IPS-15b (cell line): ENCODE data around the gene LRIG3.
A peak's percentile ranks its signal among the peaks of the same experiment; 100 is the strongest.

Source experiments
- H3K27me3 ChIP-seq: one replicate; pipeline ENCODE4 v1.6.1; 2013; ENCODE audit warnings: low read length; ENCODE audit not compliant: control insufficient read depth, insufficient read depth
- H3K36me3 ChIP-seq: one replicate; pipeline ENCODE4 v1.6.1; 2013; ENCODE audit warnings: low read length; ENCODE audit not compliant: control insufficient read depth, insufficient read depth
- H3K4me1 ChIP-seq: one replicate; pipeline ENCODE4 v1.6.1; 2013; ENCODE audit warnings: mild to moderate bottlenecking, low read length; ENCODE audit not compliant: control insufficient read depth, insufficient read depth
- H3K4me3 ChIP-seq: one replicate; pipeline ENCODE4 v1.5.1; 2013; ENCODE audit warnings: low read depth, low read length
- H3K9ac ChIP-seq: one replicate; pipeline ENCODE4 v1.6.1; 2013; ENCODE audit warnings: low read depth, mild to moderate bottlenecking, low read length
- H3K9me3 ChIP-seq: one replicate; pipeline ENCODE4 v1.6.1; 2013; ENCODE audit warnings: mild to moderate bottlenecking, low read length; ENCODE audit not compliant: control insufficient read depth, insufficient read depth

The LRIG3 gene, protein sequence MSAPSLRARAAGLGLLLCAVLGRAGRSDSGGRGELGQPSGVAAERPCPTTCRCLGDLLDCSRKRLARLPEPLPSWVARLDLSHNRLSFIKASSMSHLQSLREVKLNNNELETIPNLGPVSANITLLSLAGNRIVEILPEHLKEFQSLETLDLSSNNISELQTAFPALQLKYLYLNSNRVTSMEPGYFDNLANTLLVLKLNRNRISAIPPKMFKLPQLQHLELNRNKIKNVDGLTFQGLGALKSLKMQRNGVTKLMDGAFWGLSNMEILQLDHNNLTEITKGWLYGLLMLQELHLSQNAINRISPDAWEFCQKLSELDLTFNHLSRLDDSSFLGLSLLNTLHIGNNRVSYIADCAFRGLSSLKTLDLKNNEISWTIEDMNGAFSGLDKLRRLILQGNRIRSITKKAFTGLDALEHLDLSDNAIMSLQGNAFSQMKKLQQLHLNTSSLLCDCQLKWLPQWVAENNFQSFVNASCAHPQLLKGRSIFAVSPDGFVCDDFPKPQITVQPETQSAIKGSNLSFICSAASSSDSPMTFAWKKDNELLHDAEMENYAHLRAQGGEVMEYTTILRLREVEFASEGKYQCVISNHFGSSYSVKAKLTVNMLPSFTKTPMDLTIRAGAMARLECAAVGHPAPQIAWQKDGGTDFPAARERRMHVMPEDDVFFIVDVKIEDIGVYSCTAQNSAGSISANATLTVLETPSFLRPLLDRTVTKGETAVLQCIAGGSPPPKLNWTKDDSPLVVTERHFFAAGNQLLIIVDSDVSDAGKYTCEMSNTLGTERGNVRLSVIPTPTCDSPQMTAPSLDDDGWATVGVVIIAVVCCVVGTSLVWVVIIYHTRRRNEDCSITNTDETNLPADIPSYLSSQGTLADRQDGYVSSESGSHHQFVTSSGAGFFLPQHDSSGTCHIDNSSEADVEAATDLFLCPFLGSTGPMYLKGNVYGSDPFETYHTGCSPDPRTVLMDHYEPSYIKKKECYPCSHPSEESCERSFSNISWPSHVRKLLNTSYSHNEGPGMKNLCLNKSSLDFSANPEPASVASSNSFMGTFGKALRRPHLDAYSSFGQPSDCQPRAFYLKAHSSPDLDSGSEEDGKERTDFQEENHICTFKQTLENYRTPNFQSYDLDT

DNA sequence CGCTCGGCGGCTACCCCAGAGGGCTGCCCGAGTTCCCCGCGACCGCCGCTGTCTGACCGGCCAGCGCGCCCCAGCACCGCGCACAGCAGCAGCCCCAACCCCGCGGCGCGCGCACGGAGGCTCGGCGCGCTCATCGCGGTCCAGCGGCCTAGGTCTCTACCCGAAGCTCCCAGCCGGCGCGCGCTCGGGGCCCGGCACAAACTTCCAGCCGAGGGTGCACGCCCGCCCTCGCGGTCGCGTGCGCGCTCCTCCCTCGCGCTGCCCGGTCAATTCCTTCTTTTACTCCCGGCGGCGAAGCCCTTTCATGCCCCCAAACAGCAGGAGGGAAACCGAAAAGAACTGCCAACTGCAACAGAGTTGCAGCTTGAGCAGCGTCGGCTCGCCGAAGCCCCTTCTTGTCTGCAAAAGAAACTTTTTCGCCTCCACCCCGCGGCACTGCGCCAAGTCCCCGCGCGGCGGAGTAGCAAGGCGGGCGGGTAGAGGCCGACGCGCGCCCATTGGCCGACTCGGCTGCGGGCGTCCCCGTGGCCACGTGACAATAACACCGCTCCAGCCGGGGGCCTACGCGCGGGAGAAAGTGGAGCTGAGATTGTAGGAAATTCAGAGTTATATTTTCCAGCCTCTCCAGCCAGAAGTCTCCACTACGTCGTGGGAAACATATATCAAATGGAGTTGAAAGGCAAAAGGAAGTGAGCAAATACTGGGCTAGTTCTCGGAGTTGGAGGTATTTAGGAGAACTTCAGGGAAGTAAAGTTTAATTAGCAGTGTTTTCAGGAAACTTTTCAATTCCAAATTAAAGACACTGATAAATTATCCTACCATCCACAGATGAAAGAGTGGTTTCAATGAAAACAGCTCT lies at the start of gene LRIG3:
TSS of gene LRIG3 (minus strand) at position 403 of the 859 bp plus-strand sequence. CDS start at position 134, 269 bp downstream.
- Histone ChIP-seq H3K36me3 (no peaks in the 10 kb centered on the region), H3K9ac (no peak within 1 kb of the TSS), H3K27me3 (peaks cover 12% of the 10 kb centered on the region), H3K4me1 (peaks cover 15% of the 10 kb centered on the region), H3K4me3 (peak within 1 kb of the TSS; percentile 75), H3K9me3 (no peaks in the 10 kb centered on the region)

DNA sequence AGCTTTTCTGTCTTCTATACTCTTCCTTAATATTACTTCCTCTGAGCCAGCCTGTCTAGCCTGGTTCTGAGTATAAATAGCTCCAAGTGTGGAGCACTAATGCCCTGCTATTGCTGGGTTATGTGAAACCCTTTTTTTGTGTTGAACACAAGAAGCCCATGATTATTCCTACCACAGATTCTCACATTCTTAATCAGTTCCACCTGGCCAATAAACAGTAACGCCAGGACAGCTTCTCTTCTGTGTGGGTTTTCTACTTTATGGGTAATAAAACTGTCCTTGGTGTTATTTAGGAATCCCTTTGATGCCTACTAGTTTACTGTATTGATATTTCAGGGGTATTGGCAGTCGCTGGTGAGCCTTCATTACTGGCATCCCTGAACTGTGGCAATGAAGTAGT lies 48.9 kb upstream of the LRIG3 start:
- H3K4me3 ChIP-seq: no peak overlapping the region
- no peaks in the 10 kb centered on the region for H3K36me3 ChIP-seq
- no peak overlapping the region for H3K9ac ChIP-seq
- no peaks in the 10 kb centered on the region for H3K27me3 ChIP-seq
- H3K9me3 ChIP-seq: no peaks in the 10 kb centered on the region
- no peaks in the 10 kb centered on the region for H3K4me1 ChIP-seq

DNA sequence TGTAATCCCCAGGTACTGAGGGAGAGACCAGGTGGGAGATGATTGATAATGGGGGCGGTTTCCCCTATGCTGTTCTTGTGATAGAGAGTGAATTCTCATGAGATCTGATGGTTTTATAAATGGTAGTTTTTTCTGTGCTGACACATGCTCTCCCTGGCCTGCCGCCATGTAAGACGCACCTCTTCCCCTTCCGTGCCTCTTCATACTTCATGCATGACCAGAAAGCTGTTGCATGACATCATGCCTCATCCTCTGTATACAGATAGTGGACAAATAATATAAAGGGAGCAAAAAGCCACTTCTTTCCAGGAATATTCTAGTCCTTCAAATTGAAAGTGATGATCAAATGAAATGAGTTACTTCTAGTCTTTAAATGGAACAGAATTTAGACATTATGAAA lies 47.3 kb upstream of the LRIG3 start:
- H3K27me3 ChIP-seq: no peaks in the 10 kb centered on the region
- H3K4me1 ChIP-seq: no peaks in the 10 kb centered on the region
- H3K4me3 ChIP-seq: no peak overlapping the region
- H3K9me3 ChIP-seq: no peaks in the 10 kb centered on the region
- no peak overlapping the region for H3K9ac ChIP-seq
- H3K36me3 ChIP-seq: no peaks in the 10 kb centered on the region

DNA sequence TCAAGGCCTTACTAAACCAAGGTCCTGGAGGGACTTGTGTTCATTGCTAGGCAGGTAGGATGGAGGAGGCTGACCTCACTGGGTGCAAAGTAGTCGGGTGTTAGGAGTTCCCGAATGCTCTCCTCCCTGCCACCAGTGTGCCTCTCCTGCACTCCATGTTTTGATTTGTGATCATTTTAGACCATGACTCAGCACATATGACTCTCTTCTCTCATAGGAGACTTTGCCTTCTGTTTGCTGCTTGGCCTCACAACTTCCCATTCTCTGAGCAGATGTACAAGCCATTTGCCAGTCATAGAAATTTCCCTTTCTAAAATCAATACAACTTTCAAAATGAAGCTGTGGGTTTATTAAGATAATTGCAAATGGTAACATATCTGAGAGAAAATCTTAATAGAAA lies 46.6 kb upstream of the LRIG3 start:
- no peak overlapping the region for H3K9ac ChIP-seq
- H3K4me1 ChIP-seq: no peaks in the 10 kb centered on the region
- H3K36me3 ChIP-seq: no peaks in the 10 kb centered on the region
- no peak overlapping the region for H3K4me3 ChIP-seq
- H3K27me3 ChIP-seq: no peaks in the 10 kb centered on the region
- no peaks in the 10 kb centered on the region for H3K9me3 ChIP-seq

DNA sequence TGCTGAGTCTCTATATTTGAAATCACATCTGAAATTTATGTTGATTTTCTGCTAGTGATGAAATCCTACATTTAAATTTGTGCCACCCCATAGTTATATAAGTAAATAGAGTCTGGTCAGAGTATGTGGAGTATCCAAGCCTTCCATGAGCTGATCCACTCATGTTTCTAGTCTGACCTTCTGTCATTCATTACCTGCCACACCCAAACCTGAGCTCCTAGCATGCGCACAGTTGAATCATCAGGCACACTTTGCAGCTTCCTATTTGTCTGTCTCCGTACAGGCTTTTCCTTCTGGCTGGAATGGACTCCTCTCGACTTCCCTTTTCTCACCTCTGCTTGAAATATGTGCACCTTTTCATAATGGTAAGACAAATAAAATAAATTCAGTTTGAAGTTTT lies 45.3 kb upstream of the LRIG3 start:
- H3K4me3 ChIP-seq: no peak overlapping the region
- H3K36me3 ChIP-seq: no peaks in the 10 kb centered on the region
- no peaks in the 10 kb centered on the region for H3K27me3 ChIP-seq
- H3K9me3 ChIP-seq: no peaks in the 10 kb centered on the region
- no peak overlapping the region for H3K9ac ChIP-seq
- H3K4me1 ChIP-seq: no peaks in the 10 kb centered on the region

DNA sequence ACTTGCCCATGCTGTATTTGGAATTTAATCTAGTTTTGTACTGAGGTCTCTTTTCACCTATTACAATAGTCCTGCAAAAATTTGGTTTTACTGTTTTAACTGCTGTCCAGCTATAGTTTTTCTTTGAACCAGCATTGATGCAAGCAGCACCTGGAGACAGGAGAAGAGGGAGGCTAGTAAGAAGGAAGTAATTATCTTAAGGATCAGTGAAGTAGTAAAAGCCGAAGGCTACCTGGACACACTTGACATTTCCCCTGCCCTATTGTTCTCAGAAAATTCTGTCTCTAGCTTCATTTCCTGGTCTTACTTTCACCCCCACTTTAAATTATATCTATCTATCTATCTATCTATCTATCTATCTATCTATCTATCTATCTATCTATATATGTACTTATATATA lies 43.5 kb upstream of the LRIG3 start:
- H3K9me3 ChIP-seq: no peaks in the 10 kb centered on the region
- no peak overlapping the region for H3K4me3 ChIP-seq
- H3K27me3 ChIP-seq: no peaks in the 10 kb centered on the region
- no peaks in the 10 kb centered on the region for H3K4me1 ChIP-seq
- H3K9ac ChIP-seq: no peak overlapping the region
- no peaks in the 10 kb centered on the region for H3K36me3 ChIP-seq

DNA sequence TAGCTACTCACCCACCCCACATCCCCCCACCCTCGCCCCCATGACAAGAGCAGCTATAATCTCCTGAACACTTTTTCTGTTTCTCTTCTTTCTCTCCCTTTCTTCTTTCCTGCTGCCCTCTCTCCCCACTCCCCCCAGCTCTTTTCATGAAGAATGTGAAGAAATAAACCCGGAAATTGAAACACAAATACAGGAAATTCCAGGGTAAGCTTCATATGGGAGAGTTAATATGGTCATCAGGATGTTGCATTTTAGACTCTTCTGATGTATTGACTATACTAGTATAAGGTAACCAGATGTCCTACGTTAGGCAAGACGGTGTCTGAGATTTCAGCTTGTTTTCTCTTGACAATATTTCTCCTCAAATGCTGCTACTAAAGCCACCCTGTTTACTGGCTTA lies 41.6 kb upstream of the LRIG3 start:
- Histone ChIP-seq H3K4me1 (no peaks in the 10 kb centered on the region), H3K4me3 (no peak overlapping the region), H3K27me3 (no peaks in the 10 kb centered on the region), H3K36me3 (no peaks in the 10 kb centered on the region), H3K9me3 (no peaks in the 10 kb centered on the region), H3K9ac (no peak overlapping the region)

DNA sequence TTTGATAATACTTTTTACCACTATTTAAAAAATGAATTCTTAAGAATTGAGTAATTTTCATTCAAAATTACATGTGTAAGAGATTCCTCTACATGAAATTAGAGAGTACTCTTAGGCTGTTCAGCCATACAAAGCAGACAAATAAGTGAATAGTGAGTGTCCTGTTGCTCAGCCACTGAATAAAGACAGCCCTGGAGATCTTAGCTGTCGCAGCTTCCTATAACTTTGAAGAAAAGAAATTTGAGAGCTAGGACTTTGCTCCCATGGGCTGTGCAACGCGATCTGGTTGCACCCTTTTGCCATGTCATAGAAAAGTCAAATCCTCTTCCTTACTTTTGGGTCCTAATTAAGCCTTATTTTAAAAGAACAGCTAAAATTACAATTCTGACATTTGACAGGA lies 40.9 kb upstream of the LRIG3 start:
- Histone ChIP-seq H3K9me3 (no peaks in the 10 kb centered on the region), H3K4me3 (no peak overlapping the region), H3K36me3 (no peaks in the 10 kb centered on the region), H3K9ac (no peak overlapping the region), H3K27me3 (no peaks in the 10 kb centered on the region), H3K4me1 (no peaks in the 10 kb centered on the region)

DNA sequence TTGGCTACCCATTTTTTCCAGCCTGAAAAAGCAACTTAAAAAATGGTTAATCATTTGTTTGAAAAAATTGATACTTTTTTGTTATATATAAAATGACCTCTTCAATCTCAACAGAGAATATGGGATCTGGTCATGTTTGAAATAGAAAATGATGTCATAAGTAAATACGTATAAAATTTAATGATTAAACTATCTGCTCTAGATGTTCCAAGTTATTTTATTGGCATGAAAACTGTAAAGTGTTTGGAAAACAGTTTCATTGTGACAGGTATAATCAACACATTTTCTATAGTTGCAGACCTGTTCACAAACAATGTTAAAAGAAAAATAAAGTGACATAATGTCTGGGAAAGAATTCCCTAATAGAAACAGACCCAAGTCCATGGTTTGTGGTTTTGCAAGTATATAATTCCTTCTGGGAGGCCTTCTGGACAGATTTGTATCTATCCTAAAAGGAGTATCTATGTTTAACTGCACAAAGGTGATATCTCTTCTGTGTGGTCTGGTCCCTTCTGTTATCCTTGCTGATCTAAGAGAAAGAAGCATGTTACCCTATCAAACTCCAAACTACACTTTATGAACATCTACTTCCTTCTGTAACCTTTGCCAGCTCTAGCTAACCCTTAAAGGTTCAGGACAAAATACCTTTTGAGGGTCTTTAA lies 39.5 kb upstream of the LRIG3 start:
- H3K4me1 ChIP-seq: no peaks in the 10 kb centered on the region
- no peaks in the 10 kb centered on the region for H3K9me3 ChIP-seq
- H3K9ac ChIP-seq: no peak overlapping the region
- H3K4me3 ChIP-seq: no peak overlapping the region
- H3K36me3 ChIP-seq: no peaks in the 10 kb centered on the region
- no peaks in the 10 kb centered on the region for H3K27me3 ChIP-seq

DNA sequence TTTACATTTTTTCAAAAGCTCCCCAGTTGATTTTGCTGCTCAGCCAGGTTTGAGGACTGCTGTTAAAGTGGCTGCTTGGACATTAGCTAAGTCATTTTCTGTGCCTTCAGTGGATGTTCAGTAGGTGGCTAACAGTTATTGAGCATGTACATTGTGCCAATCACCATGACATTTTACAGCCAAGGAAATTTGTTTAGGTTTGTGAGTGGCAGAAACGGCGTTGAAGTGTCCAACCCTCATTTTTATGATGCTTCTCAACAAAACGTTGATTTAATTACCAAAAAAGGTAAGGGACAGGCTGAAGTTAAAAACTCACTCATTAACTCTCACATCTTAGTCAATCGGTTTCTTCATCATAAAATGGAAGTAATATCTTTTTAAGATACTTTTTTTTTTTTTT lies 37.0 kb upstream of the LRIG3 start:
- H3K27me3 ChIP-seq: no peaks in the 10 kb centered on the region
- H3K9ac ChIP-seq: no peak overlapping the region
- no peaks in the 10 kb centered on the region for H3K9me3 ChIP-seq
- H3K4me3 ChIP-seq: no peak overlapping the region
- H3K36me3 ChIP-seq: no peaks in the 10 kb centered on the region
- H3K4me1 ChIP-seq: no peaks in the 10 kb centered on the region

DNA sequence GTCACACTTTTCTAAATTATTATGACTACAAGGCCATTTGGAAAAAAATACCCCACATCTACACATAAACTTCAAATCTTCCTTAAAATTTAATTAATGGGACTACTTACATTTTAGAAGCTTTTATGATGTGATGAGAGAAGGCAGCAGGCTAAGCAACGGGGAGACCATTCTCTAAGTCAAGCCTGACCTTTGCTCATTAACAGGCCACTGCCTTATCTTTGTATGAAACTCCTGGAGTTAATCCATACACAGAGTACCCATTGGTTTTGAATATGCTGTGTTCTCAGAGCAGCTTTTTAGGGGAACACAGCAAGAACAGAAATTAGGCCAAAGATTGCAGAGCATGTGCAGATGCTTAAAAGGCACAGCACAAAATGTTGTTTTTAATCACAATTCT lies 35.5 kb upstream of the LRIG3 start:
- Histone ChIP-seq H3K36me3 (no peaks in the 10 kb centered on the region), H3K27me3 (no peaks in the 10 kb centered on the region), H3K9ac (no peak overlapping the region), H3K9me3 (no peaks in the 10 kb centered on the region), H3K4me1 (no peaks in the 10 kb centered on the region), H3K4me3 (no peak overlapping the region)
